ENCODE measurements around the gene LAT. TPM values are rescaled to one million over a fixed set of nuclear protein-coding genes. Genes with fewer than 3 reads are reported as not detected.

Gene LAT
- total RNA-seq, 1 experiment from 2014 or later: 4.3 TPM

DNA sequence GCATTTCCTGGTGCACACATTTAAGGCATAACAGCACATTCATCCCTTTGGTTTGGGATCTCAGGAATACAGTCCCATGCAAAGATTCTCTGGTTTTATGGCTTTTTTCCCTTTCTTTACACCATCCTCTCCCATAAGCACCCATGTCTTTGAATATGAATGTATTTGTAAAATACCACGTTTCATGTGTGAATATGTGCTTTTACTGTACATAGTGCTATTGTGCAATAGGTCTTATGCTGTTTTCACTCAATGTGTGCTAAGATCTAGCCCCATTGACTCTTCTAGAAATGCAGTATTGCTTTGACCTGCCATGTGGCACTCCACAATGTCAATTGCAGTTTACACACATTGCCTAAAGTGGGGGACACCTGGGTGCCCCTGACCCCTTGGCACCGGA lies 20.4 kb upstream of the LAT start:
- Histone ChIP-seq H3K9me3 (ENCODE audit: control insufficient read depth, low read depth, low read length) (no peaks in the 10 kb centered on the region), H3K18ac (ENCODE audit: insufficient read length, low read depth, low read length) (no peak overlapping the region), H3K56ac (ENCODE audit: insufficient read length, low read depth, low read length) (no peak overlapping the region), H2BK5ac (ENCODE audit: insufficient read length, low read length) (no peak overlapping the region), H2AK5ac (ENCODE audit: insufficient read length, low read length) (no peak overlapping the region), H3K79me1 (ENCODE audit: insufficient read depth, low read depth, low read length, poor library complexity, severe bottlenecking) (no peaks in the 10 kb centered on the region), H4K5ac (ENCODE audit: insufficient read length, low read depth, low read length) (no peak overlapping the region), H3K14ac (ENCODE audit: insufficient read depth, low read length) (no peak overlapping the region), H3K4me1 (ENCODE audit: insufficient read depth, low read length) (no peaks in the 10 kb centered on the region), H2BK12ac (ENCODE audit: insufficient read length, low read depth, low read length) (no peak overlapping the region), H3K23ac (ENCODE audit: insufficient read length, low read depth, low read length) (no peak overlapping the region), H3K4me2 (ENCODE audit: insufficient read depth, insufficient read length, low read length) (no peak overlapping the region), H3K4ac (ENCODE audit: low read depth, low read length) (no peak overlapping the region), H2BK20ac (ENCODE audit: low read depth, low read length, poor library complexity, severe bottlenecking) (no peak overlapping the region), H3K9ac (ENCODE audit: extremely low read depth, insufficient read length, low read length) (no peak overlapping the region), H2BK120ac (ENCODE audit: low read depth, low read length, poor library complexity, severe bottlenecking) (no peak overlapping the region), H4K91ac (ENCODE audit: insufficient read length, low read depth, low read length) (no peak overlapping the region), H3K27ac (ENCODE audit: insufficient read length, low read depth, low read length) (no peak overlapping the region), H3K27me3 (ENCODE audit: insufficient read depth, low read length) (no peaks in the 10 kb centered on the region), H2AFZ (ENCODE audit: low read length) (no peak overlapping the region), H3T11ph (ENCODE audit: low read length) (no peak overlapping the region), H3K79me2 (ENCODE audit: insufficient read depth, low read length) (no peaks in the 10 kb centered on the region), H3K23me2 (ENCODE audit: insufficient read length, low read depth, low read length, poor library complexity, severe bottlenecking) (no peaks in the 10 kb centered on the region), H4K8ac (replicated peaks; ENCODE audit: insufficient read length, low read depth, low read length) (no peak overlapping the region), H2BK15ac (ENCODE audit: low read depth, low read length) (no peak overlapping the region), H4K20me1 (ENCODE audit: control insufficient read depth, insufficient read depth, insufficient read length) (no peaks in the 10 kb centered on the region)
- TF ChIP-seq, protein P1, sequence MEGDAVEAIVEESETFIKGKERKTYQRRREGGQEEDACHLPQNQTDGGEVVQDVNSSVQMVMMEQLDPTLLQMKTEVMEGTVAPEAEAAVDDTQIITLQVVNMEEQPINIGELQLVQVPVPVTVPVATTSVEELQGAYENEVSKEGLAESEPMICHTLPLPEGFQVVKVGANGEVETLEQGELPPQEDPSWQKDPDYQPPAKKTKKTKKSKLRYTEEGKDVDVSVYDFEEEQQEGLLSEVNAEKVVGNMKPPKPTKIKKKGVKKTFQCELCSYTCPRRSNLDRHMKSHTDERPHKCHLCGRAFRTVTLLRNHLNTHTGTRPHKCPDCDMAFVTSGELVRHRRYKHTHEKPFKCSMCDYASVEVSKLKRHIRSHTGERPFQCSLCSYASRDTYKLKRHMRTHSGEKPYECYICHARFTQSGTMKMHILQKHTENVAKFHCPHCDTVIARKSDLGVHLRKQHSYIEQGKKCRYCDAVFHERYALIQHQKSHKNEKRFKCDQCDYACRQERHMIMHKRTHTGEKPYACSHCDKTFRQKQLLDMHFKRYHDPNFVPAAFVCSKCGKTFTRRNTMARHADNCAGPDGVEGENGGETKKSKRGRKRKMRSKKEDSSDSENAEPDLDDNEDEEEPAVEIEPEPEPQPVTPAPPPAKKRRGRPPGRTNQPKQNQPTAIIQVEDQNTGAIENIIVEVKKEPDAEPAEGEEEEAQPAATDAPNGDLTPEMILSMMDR (conservative IDR thresholded peaks at IDR 0.05): no peak
- Mint-ChIP-seq H3K4me1 (no peaks in the 10 kb centered on the region), H3K27ac (no peak overlapping the region), H3K27me3 (ENCODE audit: low read depth) (no peaks in the 10 kb centered on the region; the same call in 1 of the 2 replicates), H3K36me3 (ENCODE audit: insufficient read depth in 1 of 3, low read depth in 3 of 3) (peaks cover 27 to 59% (median 59%) of the 10 kb centered on the region in 3 experiments; a peak in 6 of 7 replicates), H3K4me3 (no peak overlapping the region), H3K9me3 (no peaks in the 10 kb centered on the region)
- no peak for DNase-seq
- no CpG with 5 or more reads among the region's 2 CpGs for WGBS (ENCODE audit: extremely low coverage, insufficient read length, low lambda C conversion rate)
